ENCODE results near the gene CNTN6.

- TF ChIP-seq CTCF (IDR thresholded peaks at IDR 0.05) (no peak), ZFX (IDR thresholded peaks at IDR 0.05; ENCODE audit: borderline replicate concordance) (no peak)
Observed at GRCh38 chr3:1288805-1289494, 196.1 kb downstream of the CNTN6 start.
